Activated T-cell treated with anti-CD3 and anti-CD28 coated beads, Interleukin-2, amount 50 U/mL, for 72 hours (primary cell): Measurements from ENCODE around the gene SMYD3. TPM values are rescaled to one million over a fixed set of nuclear protein-coding genes. Genes with fewer than 3 reads are reported as not detected.
"Not testable (repeated sequence)": the region's sequence is repeated elsewhere in the genome, so short reads cannot be mapped to it uniquely, and the experiment has no call there.

Experiments used
- ATAC-seq, 2 donors: fragments of 150-1000 bp; cut with Tn5 transposase; replicated peaks in 1 of 2; 2 replicates each; pipeline ENCODE4 v1.10.0; 2021; ENCODE audit warnings: moderate library complexity in 2 of 2, mild to moderate bottlenecking in 1 of 2
- DNase-seq, 2 donors: peaks; one replicate each; pipeline ENCODE4 v3.0.0; 2021 to 2022; ENCODE audit warnings: mixed read lengths in 1 of 2
- H3K27ac Mint-ChIP-seq: one replicate; pipeline ENCODE4 v1.8.0; 2022; ENCODE audit warnings: mild to moderate bottlenecking, moderate library complexity, mixed read lengths
- H3K27me3 Mint-ChIP-seq: one replicate; pipeline ENCODE4 v1.8.0; 2022; ENCODE audit warnings: low read depth, mixed read lengths
- H3K36me3 Mint-ChIP-seq, 2 donors: one replicate each; pipeline ENCODE4 v1.8.0; 2022; ENCODE audit warnings: mixed read lengths in 2 of 2, mild to moderate bottlenecking in 1 of 2; ENCODE audit not compliant: insufficient read depth in 2 of 2
- H3K4me1 Mint-ChIP-seq: one replicate; pipeline ENCODE4 v1.8.0; 2022; ENCODE audit warnings: low read depth, mixed read lengths
- H3K4me3 Mint-ChIP-seq, 2 donors: one replicate each; pipeline ENCODE4 v1.8.0; 2022; ENCODE audit warnings: mild to moderate bottlenecking in 2 of 2, mixed read lengths in 2 of 2, moderate library complexity in 2 of 2
- H3K9me3 Mint-ChIP-seq, 2 donors: one replicate each; pipeline ENCODE4 v1.8.0; 2022; ENCODE audit warnings: mixed read lengths in 2 of 2
- total RNA-seq, 2 donors: library from RNA; stranded (reverse); gene quantifications; one replicate each; pipeline ENCODE4 v1.2.3, GENCODE V29; 2022

Gene SMYD3
- total RNA-seq, 2 donors from 2014 or later, result 19.1 to 21.0 TPM

GRCh38 chr1:245822996-245823395 is 684.1 kb downstream of the SMYD3 start:
- Mint-ChIP-seq H3K4me3 (no peak overlapping the region), H3K27me3 (no peaks in the 10 kb centered on the region), H3K36me3 (peaks cover 0 to 3% of the 10 kb centered on the region in 2 donors), H3K4me1 (no peaks in the 10 kb centered on the region), H3K9me3 (peaks cover 4% of the 10 kb centered on the region in 2 donors), H3K27ac (no peak overlapping the region)
- ATAC-seq (no peak), DNase-seq (no peak)

DNA sequence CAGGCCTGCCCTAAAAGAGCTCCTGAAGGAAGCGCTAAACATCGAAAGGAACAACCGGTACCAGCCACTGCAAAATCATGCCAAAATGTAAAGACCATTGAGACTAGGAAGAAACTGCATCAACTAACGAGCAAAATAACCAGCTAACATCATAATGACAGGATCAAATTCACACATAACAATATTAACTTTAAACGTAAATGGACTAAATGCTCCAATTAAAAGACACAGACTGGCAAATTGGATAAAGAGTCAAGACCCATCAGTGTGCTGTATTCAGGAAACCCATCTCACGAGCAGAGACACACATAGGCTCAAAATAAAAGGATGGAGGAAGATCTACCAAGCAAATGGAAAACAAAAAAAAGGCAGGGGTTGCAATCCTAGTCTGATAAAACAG is 688.7 kb downstream of the SMYD3 start:
- not testable (repeated sequence) for H3K27ac Mint-ChIP-seq, H3K4me1 Mint-ChIP-seq, H3K4me3 Mint-ChIP-seq, DNase-seq, H3K27me3 Mint-ChIP-seq, H3K36me3 Mint-ChIP-seq, ATAC-seq, H3K9me3 Mint-ChIP-seq

DNA sequence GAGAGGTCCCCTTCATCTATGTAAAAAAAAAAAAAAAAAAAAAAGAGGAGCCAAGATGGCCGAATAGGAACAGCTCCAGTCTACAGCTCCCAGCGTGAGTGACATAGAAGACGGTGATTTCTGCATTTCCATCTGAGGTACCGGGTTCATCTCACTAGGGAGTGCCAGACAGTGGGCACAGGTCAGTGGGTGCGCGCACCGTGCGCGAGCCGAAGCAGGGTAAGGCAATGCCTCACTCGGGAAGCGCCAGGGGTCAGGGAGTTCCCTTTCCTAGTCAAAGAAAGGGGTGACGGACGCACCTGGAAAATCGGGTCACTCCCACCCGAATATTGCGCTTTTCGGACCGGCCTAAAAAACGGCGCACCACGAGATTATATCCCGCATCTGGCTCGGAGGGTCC is 690.6 kb downstream of the SMYD3 start:
- DNase-seq, H3K4me3 Mint-ChIP-seq, H3K9me3 Mint-ChIP-seq, H3K4me1 Mint-ChIP-seq, H3K36me3 Mint-ChIP-seq, H3K27ac Mint-ChIP-seq, H3K27me3 Mint-ChIP-seq, ATAC-seq: not testable (repeated sequence)

DNA sequence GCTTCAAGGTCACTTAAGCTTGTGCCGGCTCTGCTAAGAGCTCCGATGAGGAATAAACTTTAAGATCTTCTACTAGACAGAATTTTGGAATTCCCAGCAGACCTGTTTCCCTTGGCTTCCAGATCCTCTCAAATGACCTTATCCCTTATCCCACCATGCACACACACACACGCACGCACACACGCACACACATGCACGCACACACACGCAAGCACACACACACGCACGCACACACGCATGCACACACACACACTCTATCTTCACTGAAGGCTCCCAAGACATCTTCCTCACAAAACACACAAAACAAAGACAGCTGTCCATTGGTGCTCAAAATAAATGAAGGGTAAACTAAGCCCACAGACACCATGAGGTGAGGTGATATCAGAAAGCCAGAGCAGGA is 692.4 kb downstream of the SMYD3 start:
- peaks cover 0 to 2% of the 10 kb centered on the region in 2 donors for H3K36me3 Mint-ChIP-seq
- H3K9me3 Mint-ChIP-seq, result no peaks in the 10 kb centered on the region
- DNase-seq (no peak), ATAC-seq (no peak)
- no peaks in the 10 kb centered on the region for H3K4me1 Mint-ChIP-seq
- H3K27me3 Mint-ChIP-seq, result no peaks in the 10 kb centered on the region
- H3K4me3 Mint-ChIP-seq, result no peak overlapping the region
- H3K27ac Mint-ChIP-seq, result no peak overlapping the region

DNA sequence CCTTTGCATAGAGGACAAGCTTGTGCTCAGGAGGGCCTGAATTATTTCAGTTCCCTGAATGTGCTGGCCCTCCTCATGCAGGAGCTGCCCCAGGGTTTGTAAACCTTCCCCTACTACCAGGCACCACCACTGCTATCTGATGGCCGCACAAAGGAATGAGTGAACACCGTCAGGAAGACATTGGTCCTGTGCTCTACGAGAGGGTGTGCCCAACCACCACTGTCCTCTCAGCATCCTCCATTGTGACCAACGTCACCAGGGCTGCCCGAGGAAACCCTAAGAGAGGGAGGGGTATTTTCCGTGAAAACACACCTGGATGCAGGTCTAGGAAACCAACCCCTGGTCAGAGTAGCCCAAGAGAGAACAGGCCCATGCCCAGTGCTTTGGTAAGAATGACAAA is 694.8 kb downstream of the SMYD3 start:
- no peaks in the 10 kb centered on the region for H3K27me3 Mint-ChIP-seq
- H3K9me3 Mint-ChIP-seq, result no peaks in the 10 kb centered on the region
- ATAC-seq (no peak), DNase-seq (no peak)
- H3K4me1 Mint-ChIP-seq, result no peaks in the 10 kb centered on the region
- H3K4me3 Mint-ChIP-seq, result no peak overlapping the region
- no peak overlapping the region for H3K27ac Mint-ChIP-seq
- H3K36me3 Mint-ChIP-seq, result peaks cover 0 to 2% of the 10 kb centered on the region in 2 donors

- Mint-ChIP-seq H3K36me3 (peaks cover 0 to 2% of the 10 kb centered on the region in 2 donors), H3K27ac (no peak overlapping the region), H3K9me3 (no peaks in the 10 kb centered on the region), H3K4me1 (no peaks in the 10 kb centered on the region), H3K27me3 (no peaks in the 10 kb centered on the region), H3K4me3 (no peak overlapping the region)
- ATAC-seq (no peak), DNase-seq (no peak)
These were observed 696.2 kb downstream of the SMYD3 start for GRCh38 chr1:245810789-245811337.

GRCh38 chr1:245810181-245810769 is 696.8 kb downstream of the SMYD3 start:
- Mint-ChIP-seq H3K36me3 (peaks cover 0 to 2% of the 10 kb centered on the region in 2 donors), H3K27me3 (no peaks in the 10 kb centered on the region), H3K4me3 (no peak overlapping the region), H3K4me1 (no peaks in the 10 kb centered on the region), H3K27ac (no peak overlapping the region), H3K9me3 (no peaks in the 10 kb centered on the region)
- ATAC-seq (no peak), DNase-seq (no peak)

DNA sequence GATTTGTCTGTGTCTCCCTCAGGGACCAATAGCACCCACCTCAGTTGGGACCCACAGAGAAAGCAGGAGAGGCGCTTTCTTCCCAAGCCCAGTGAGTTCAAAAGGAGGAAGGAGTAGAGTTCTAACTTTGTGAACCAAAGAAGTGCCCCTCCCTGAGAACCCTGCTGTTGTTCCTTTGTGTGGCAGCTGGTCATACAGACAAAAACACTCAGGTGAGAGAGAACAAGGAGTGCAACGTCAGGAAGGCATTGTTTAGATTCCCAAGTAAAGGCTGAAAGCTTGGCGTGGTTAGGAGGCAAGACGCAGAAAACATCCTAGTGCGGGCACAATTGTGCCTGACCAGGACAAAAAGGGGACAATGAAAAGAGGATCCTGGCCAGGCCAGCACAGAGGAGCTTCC is 697.7 kb downstream of the SMYD3 start:
- DNase-seq (no peak), ATAC-seq (no peak)
- peaks cover 0 to 2% of the 10 kb centered on the region in 2 donors for H3K36me3 Mint-ChIP-seq
- no peak overlapping the region for H3K27ac Mint-ChIP-seq
- H3K27me3 Mint-ChIP-seq, result no peaks in the 10 kb centered on the region
- no peak overlapping the region for H3K4me3 Mint-ChIP-seq
- H3K9me3 Mint-ChIP-seq, result no peaks in the 10 kb centered on the region
- H3K4me1 Mint-ChIP-seq, result no peaks in the 10 kb centered on the region

DNA sequence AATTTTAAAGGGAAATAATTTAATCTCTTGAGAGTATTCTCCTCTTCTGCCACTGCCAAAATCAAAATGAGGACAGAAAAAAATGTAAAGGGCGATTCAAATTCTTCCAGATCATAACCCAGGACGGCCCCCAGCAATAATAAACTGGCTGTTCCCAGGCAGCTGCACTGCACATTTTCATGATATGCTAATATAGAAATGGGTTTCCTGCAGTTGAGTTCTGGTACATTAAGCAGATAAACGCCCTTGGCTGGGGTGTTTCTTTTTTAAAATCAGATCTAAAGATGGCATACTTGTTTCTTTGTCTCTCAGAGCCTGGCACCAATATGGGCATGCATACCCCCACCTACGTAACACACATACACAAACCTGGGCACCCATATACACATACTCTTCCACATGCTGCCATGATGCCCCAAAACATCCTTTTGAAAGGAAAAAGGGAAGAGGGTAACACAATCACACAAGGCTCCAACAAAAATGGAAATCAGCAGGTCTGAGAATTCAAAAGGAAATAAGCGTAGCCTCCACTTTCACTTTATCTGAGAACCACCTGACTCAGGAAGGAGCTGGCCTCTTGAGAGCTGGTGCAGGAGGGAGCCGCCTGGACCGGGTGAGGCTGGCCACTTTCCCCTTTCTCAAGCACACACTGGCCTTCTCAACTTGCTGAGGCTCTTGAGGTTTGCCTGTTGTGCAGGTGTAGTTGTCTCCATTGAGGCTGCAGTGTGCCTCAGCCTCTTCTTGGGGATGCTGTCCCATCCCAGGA is 698.9 kb downstream of the SMYD3 start:
- H3K9me3 Mint-ChIP-seq, result no peaks in the 10 kb centered on the region
- H3K36me3 Mint-ChIP-seq, result peaks cover 0 to 2% of the 10 kb centered on the region in 2 donors
- ATAC-seq (no peak), DNase-seq (no peak)
- no peaks in the 10 kb centered on the region for H3K27me3 Mint-ChIP-seq
- no peaks in the 10 kb centered on the region for H3K4me1 Mint-ChIP-seq
- H3K27ac Mint-ChIP-seq, result no peak overlapping the region
- no peak overlapping the region for H3K4me3 Mint-ChIP-seq

DNA sequence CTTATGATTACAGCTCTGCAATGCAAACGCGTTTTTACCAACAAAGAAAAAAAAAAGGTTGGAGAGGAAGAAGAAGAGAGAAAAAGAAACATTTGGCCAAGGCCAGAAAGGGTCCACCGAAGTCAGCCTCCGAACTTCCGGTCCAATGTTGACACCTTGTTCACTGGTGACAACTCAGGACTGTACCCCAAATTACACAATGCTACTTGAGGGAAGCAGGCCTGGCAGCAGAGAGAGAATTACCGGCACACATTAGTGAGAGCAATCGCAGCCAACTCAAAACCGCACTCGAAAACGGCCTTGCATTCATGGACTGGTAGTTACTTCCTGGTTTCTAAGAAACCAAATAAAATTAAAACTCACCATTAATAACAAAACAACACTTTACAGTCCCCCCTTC is 699.8 kb downstream of the SMYD3 start:
- Mint-ChIP-seq H3K27me3 (no peaks in the 10 kb centered on the region), H3K9me3 (no peaks in the 10 kb centered on the region), H3K4me1 (no peaks in the 10 kb centered on the region), H3K27ac (no peak overlapping the region), H3K4me3 (peak overlapping the region in 1 of 2 donors; percentile 7), H3K36me3 (no peaks in the 10 kb centered on the region)
- ATAC-seq (no peak), DNase-seq (no peak)

GRCh38 chr1:245805532-245805931 is 701.5 kb downstream of the SMYD3 start:
- H3K9me3 Mint-ChIP-seq, result no peaks in the 10 kb centered on the region
- H3K27ac Mint-ChIP-seq, result no peak overlapping the region
- DNase-seq, result no peak
- no peaks in the 10 kb centered on the region for H3K4me1 Mint-ChIP-seq
- H3K27me3 Mint-ChIP-seq, result no peaks in the 10 kb centered on the region
- no peaks in the 10 kb centered on the region for H3K36me3 Mint-ChIP-seq
- ATAC-seq, result no peak
- H3K4me3 Mint-ChIP-seq, result no peak overlapping the region

- H3K27ac Mint-ChIP-seq, result no peak overlapping the region
- no peaks in the 10 kb centered on the region for H3K9me3 Mint-ChIP-seq
- no peak overlapping the region for H3K4me3 Mint-ChIP-seq
- H3K27me3 Mint-ChIP-seq, result no peaks in the 10 kb centered on the region
- no peaks in the 10 kb centered on the region for H3K36me3 Mint-ChIP-seq
- ATAC-seq (no peak), DNase-seq (no peak)
- peaks cover 4% of the 10 kb centered on the region for H3K4me1 Mint-ChIP-seq
These were observed 702.4 kb downstream of the SMYD3 start for GRCh38 chr1:245804696-245805095.

DNA sequence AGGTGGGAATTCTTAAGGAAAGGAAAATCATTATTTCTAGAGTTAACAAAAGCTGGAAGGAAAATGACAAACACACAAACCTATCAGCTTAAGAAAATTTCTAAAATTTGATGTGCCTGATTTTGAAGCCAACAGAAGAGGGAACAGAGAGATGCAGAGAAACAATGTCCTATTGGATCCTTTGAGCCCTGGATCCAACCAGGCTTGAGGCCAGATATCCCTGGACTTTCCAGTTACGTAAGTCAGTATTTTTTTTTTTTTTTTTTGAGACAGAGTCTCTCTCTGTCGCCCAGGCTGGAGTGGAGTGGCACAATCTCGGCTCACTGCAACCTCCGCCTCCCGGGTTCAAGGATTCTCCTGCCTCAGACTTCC is 703.4 kb downstream of the SMYD3 start:
- Mint-ChIP-seq H3K36me3 (no peaks in the 10 kb centered on the region), H3K4me3 (no peak overlapping the region), H3K4me1 (peaks cover 4% of the 10 kb centered on the region), H3K27me3 (no peaks in the 10 kb centered on the region), H3K9me3 (no peaks in the 10 kb centered on the region), H3K27ac (no peak overlapping the region)
- DNase-seq (no peak), ATAC-seq (no peak)
